Measurements from ENCODE around the gene GNG10.

DNA sequence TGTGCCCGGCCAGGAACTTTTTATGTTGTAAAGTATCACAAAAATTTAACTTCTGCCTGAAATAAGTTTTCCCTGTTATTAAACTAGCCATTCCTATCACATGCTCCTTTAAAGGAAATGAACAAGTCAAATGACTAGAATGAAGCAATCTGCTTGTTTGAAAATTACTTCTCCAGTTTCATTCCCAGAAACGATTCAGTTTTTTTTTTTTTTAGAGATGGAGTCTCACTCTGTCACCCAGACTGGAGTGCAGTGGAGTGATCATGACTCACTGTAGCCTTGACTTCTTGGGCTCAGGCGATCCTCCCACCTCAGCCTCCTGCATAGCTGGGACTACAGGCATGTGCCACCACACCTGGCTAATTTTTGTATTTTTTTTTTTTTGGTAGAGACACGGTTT lies 13.3 kb upstream of the GNG10 start:
- TF ChIP-seq EP300 (IDR thresholded peaks at IDR 0.05; ENCODE audit: borderline replicate concordance) = no peak
- TF ChIP-seq RAD21 (IDR thresholded peaks at IDR 0.05; ENCODE audit: low read depth) = no peak
- TF ChIP-seq FOXM1 (IDR thresholded peaks at IDR 0.05; ENCODE audit: borderline replicate concordance, low read depth) = no peak
- TF ChIP-seq, protein P1, sequence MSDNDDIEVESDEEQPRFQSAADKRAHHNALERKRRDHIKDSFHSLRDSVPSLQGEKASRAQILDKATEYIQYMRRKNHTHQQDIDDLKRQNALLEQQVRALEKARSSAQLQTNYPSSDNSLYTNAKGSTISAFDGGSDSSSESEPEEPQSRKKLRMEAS (IDR thresholded peaks at IDR 0.05) = no peak
- TF ChIP-seq CEBPB (IDR thresholded peaks at IDR 0.05) = no peak
- TF ChIP-seq, protein P2, sequence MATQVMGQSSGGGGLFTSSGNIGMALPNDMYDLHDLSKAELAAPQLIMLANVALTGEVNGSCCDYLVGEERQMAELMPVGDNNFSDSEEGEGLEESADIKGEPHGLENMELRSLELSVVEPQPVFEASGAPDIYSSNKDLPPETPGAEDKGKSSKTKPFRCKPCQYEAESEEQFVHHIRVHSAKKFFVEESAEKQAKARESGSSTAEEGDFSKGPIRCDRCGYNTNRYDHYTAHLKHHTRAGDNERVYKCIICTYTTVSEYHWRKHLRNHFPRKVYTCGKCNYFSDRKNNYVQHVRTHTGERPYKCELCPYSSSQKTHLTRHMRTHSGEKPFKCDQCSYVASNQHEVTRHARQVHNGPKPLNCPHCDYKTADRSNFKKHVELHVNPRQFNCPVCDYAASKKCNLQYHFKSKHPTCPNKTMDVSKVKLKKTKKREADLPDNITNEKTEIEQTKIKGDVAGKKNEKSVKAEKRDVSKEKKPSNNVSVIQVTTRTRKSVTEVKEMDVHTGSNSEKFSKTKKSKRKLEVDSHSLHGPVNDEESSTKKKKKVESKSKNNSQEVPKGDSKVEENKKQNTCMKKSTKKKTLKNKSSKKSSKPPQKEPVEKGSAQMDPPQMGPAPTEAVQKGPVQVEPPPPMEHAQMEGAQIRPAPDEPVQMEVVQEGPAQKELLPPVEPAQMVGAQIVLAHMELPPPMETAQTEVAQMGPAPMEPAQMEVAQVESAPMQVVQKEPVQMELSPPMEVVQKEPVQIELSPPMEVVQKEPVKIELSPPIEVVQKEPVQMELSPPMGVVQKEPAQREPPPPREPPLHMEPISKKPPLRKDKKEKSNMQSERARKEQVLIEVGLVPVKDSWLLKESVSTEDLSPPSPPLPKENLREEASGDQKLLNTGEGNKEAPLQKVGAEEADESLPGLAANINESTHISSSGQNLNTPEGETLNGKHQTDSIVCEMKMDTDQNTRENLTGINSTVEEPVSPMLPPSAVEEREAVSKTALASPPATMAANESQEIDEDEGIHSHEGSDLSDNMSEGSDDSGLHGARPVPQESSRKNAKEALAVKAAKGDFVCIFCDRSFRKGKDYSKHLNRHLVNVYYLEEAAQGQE (IDR thresholded peaks at IDR 0.05; ENCODE audit: low read depth) = no peak

Data from Ishikawa (cell line).